ENCODE results near the gene PDGFD. TPM values are rescaled to one million over a fixed set of nuclear protein-coding genes. Genes with fewer than 3 reads are reported as not detected.

Gene PDGFD
- polyA plus RNA-seq, 1 of the 3 experiments (the other 2 are of a cell fraction) = 4.8 TPM

DNA sequence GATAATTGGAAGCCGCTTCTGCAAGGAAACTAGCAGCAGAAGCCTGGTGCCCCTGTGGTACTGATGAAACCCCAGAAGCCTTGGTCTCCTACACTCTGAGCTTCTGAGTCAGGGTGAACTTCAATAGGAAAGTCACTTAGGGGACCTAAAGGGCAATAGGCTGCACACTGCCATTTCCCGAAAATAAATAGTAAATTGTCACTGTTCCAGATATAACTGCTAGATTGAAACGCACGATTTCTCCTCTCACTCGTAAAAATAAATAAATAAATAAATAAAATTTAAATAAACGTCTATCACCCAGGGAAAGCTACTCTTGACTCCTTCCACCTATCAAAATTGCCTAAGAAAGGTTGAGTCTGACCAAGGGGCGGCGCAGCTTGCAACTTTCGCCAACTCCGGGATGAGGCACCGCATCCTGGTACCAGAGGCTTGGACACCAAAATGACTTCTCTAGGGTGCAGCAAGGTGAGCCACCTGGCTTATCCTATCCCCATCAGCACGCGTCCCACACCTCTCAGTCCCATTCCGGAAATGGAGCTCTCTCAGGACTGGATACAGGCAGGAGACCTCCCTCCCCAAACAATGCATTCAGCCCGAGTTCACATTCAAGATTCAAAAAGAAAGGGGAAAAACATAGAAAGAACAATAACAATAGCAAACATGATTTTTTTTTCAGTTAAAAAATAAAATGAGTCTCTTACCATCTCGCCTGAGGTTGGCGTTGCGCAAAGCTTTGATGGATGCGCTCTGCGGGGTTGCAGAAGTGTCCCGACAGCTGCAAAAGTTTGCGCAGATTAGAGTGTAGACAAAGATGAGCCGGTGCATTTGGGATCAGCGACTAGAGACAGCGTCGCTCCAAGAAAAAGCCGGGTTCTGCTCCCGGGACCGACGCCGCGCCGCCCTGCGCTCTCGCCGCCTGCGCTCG lies 583 bp downstream of the PDGFD start:
- TF ChIP-seq CHD2 (IDR thresholded peaks at IDR 0.05; ENCODE audit: low read length, partially characterized antibody) (no peak), GABPA (IDR thresholded peaks at IDR 0.05; ENCODE audit: low read depth) (no peak), RXRA (IDR thresholded peaks at IDR 0.05; ENCODE audit: borderline replicate concordance, low read depth) (no peak), TCF12 (IDR thresholded peaks at IDR 0.05) (no peak), FOSL2 (IDR thresholded peaks at IDR 0.05; ENCODE audit: borderline replicate concordance, low read depth) (no peak), POLR2AphosphoS5 (IDR thresholded peaks at IDR 0.05; ENCODE audit: low read depth, low read length) (no peak), CTCF (IDR thresholded peaks at IDR 0.05) (no peak), TEAD4 (IDR thresholded peaks at IDR 0.05; ENCODE audit: borderline replicate concordance, insufficient read depth) (no peak), FOXM1 (IDR thresholded peaks at IDR 0.05; ENCODE audit: low read depth) (no peak), ELF1 (IDR thresholded peaks at IDR 0.05) (no peak), RFX5 (IDR thresholded peaks at IDR 0.05; ENCODE audit: low read length) (no peak), YY1 (IDR thresholded peaks at IDR 0.05; ENCODE audit: low read depth) (no peak), EP300 (IDR thresholded peaks at IDR 0.05; ENCODE audit: borderline replicate concordance in 1 of 2, low read depth in 1 of 2, low read length in 1 of 2) (no peak), NFIC (IDR thresholded peaks at IDR 0.05; ENCODE audit: borderline replicate concordance) (no peak), REST (IDR thresholded peaks at IDR 0.05; ENCODE audit: low read depth, low read length) (no peak), EZH2phosphoT487 (IDR thresholded peaks at IDR 0.05; ENCODE audit: borderline replicate concordance, low read depth) (no peak), JUND (IDR thresholded peaks at IDR 0.05) (no peak), FOXJ3 (CRISPR knock-in tag; IDR thresholded peaks at IDR 0.05) (no peak)
- TF ChIP-seq, protein P1, sequence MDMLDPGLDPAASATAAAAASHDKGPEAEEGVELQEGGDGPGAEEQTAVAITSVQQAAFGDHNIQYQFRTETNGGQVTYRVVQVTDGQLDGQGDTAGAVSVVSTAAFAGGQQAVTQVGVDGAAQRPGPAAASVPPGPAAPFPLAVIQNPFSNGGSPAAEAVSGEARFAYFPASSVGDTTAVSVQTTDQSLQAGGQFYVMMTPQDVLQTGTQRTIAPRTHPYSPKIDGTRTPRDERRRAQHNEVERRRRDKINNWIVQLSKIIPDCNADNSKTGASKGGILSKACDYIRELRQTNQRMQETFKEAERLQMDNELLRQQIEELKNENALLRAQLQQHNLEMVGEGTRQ (IDR thresholded peaks at IDR 0.05; ENCODE audit: borderline replicate concordance, low read depth, low read length) = no peak
- TF ChIP-seq, protein P2, sequence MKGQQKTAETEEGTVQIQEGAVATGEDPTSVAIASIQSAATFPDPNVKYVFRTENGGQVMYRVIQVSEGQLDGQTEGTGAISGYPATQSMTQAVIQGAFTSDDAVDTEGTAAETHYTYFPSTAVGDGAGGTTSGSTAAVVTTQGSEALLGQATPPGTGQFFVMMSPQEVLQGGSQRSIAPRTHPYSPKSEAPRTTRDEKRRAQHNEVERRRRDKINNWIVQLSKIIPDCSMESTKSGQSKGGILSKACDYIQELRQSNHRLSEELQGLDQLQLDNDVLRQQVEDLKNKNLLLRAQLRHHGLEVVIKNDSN (IDR thresholded peaks at IDR 0.05; ENCODE audit: borderline replicate concordance, low read depth) = no peak
- H3K36me3 ChIP-seq (replicated peaks in 1 of 2; ENCODE audit: control insufficient read depth in 1 of 2, insufficient read depth in 2 of 2, low read length in 1 of 2) = no peaks in the 10 kb centered on the region
- no peaks in the 10 kb centered on the region for H4K20me1 ChIP-seq (ENCODE audit: insufficient read depth)
- peak overlapping the region; percentile 32; the same call in 1 of the 2 replicates for H3K9ac ChIP-seq
- H3K9me2 ChIP-seq = 0 out of 2 replicates have a peak, but pooled peaks cover 4% of the 10 kb centered on the region
- H3K4me3 ChIP-seq (ENCODE audit: low read depth in 2 of 2, low read length in 1 of 2) = peak overlapping the region; percentile 66 to 84
- peak overlapping the region; percentile 87 for H2AFZ ChIP-seq (ENCODE audit: low read depth)
- peak; percentile 25 for DNase-seq
- WGBS (ENCODE audit: low lambda C conversion rate) = 38% methylated on average over 27 of the region's 38 CpGs
- H3K79me2 ChIP-seq (ENCODE audit: insufficient read depth) = no peaks in the 10 kb centered on the region
- H3K4me1 ChIP-seq (ENCODE audit: control insufficient read depth in 1 of 2, insufficient read depth in 2 of 2, low read depth in 1 of 2, low read length in 1 of 2) = peaks cover 7 to 12% of the 10 kb centered on the region in 2 experiments; a peak in 2 of 4 replicates
- no peaks in the 10 kb centered on the region for H3K9me3 ChIP-seq
- H3F3A ChIP-seq (replicated peaks; ENCODE audit: insufficient read depth) = peaks cover 5% of the 10 kb centered on the region
- H3K27me3 ChIP-seq (ENCODE audit: insufficient read depth) = no peaks in the 10 kb centered on the region
- POLR2A ChIA-PET = no interaction called here
- H3K27ac ChIP-seq (ENCODE audit: low read depth in 2 of 2, low read length in 1 of 2) = peak overlapping the region in 1 of 2 experiments; percentile 65; a peak in 3 of 4 replicates
- H3K4me2 ChIP-seq = peak overlapping the region; percentile 78
- CTCF ChIA-PET = interaction anchor here (0.6 to 3.7 kb wide), 8 partner anchors 12 to 1701 kb away, joined by 3 to 18 read pairs (median 4); no protein-coding TSS in a partner anchor
